GM12874 (cell line): Measurements from ENCODE around the gene MINDY3.

Experiments used
- CTCF ChIP-seq: IDR thresholded peaks from 2 replicates; pipeline ENCODE4 v1.5.1; 2011; ENCODE audit warnings: low read depth, mild to moderate bottlenecking, control low read depth, low read length, moderate library complexity; ENCODE audit not compliant: insufficient read depth

Gene MINDY3

GRCh38 chr10:15745751-15746150, 114.6 kb downstream of the MINDY3 start:
- no peak for TF ChIP-seq CTCF

GRCh38 chr10:15744217-15744865, 116.0 kb downstream of the MINDY3 start:
- peak; percentile 65 for TF ChIP-seq CTCF

- TF ChIP-seq CTCF: no peak
Observed at GRCh38 chr10:15743443-15743842, 116.9 kb downstream of the MINDY3 start.

GRCh38 chr10:15742836-15743235, 117.5 kb downstream of the MINDY3 start:
- no peak for TF ChIP-seq CTCF

GRCh38 chr10:15742102-15742501, 118.2 kb downstream of the MINDY3 start:
- no peak for TF ChIP-seq CTCF

GRCh38 chr10:15741581-15741980, 118.7 kb downstream of the MINDY3 start:
- TF ChIP-seq CTCF: no peak

GRCh38 chr10:15740261-15740660, 120.0 kb downstream of the MINDY3 start:
- no peak for TF ChIP-seq CTCF
